ENCODE measurements around the gene SCN1B. TPM values are rescaled to one million over a fixed set of nuclear protein-coding genes. Genes with fewer than 3 reads are reported as not detected.

The SCN1B gene
- total RNA-seq, 4 donors from 2014 or later = 0.26 to 5.9 (median 1.2) TPM; not detected in 1

GRCh38 chr19:35040826-35041547 lies 10.7 kb downstream of the SCN1B start:
- WGBS, 2 donors = 15 to 26% methylated on average over 10 to 12 of the region's 36 CpGs
- DNase-seq = peak; percentile 48
- TF ChIP-seq CTCF (IDR thresholded peaks at IDR 0.05) (no peak), POLR2A (IDR thresholded peaks at IDR 0.05) (no peak)
- no peaks in the 10 kb centered on the region for H3K36me3 ChIP-seq
- intact Hi-C loops (cut with DNase I) = no loop called here
- H3K27me3 ChIP-seq = peaks cover 0 to 52% (median 0%) of the 10 kb centered on the region in 4 donors
- H3K4me3 ChIP-seq = peak overlapping the region in 3 of 4 donors; percentile 7 to 52 (median 27)
- no peaks in the 10 kb centered on the region for H3K9me3 ChIP-seq
- peaks cover 25 to 49% (median 28%) of the 10 kb centered on the region in 3 donors for H3K4me1 ChIP-seq
- H3K27ac ChIP-seq = peak overlapping the region in 3 of 4 donors; percentile 54 to 88 (median 70)

GRCh38 chr19:35041548-35042055 lies 11.3 kb downstream of the SCN1B start, which contains the start of gene HPN:
TSS of gene HPN (plus strand) at chr19:35041721. CDS start at chr19:35042507, 786 bp downstream.
- intact Hi-C loops (cut with DNase I) = no loop called here
- no peak for DNase-seq
- peak within 1 kb of the TSS in 3 of 4 donors; percentile 7 to 52 (median 27) for H3K4me3 ChIP-seq
- peak within 1 kb of the TSS in 3 of 4 donors; percentile 56 to 88 (median 70) for H3K27ac ChIP-seq
- no peaks in the 10 kb centered on the region for H3K36me3 ChIP-seq
- WGBS, 2 donors = 36 to 58% methylated on average over 2 to 14 of the region's 19 CpGs
- peaks cover 0 to 52% (median 0%) of the 10 kb centered on the region in 4 donors for H3K27me3 ChIP-seq
- H3K9me3 ChIP-seq = no peaks in the 10 kb centered on the region
- H3K4me1 ChIP-seq = peaks cover 25 to 49% (median 28%) of the 10 kb centered on the region in 3 donors
- no peak for TF ChIP-seq CTCF (IDR thresholded peaks at IDR 0.05)
- no peak for TF ChIP-seq POLR2A (IDR thresholded peaks at IDR 0.05)

GRCh38 chr19:35042056-35042730 lies 11.9 kb downstream of the SCN1B start:
- intact Hi-C loops (cut with DNase I) = no loop called here
- no peak overlapping the region for H3K4me3 ChIP-seq
- DNase-seq = no peak
- TF ChIP-seq CTCF (IDR thresholded peaks at IDR 0.05) (no peak), POLR2A (IDR thresholded peaks at IDR 0.05) (no peak)
- WGBS, 2 donors = 78 to 84% methylated on average over 8 to 9 of the region's 14 CpGs
- H3K27me3 ChIP-seq = peaks cover 0 to 52% (median 0%) of the 10 kb centered on the region in 4 donors
- peak overlapping the region in 3 of 4 donors; percentile 54 to 88 (median 70) for H3K27ac ChIP-seq
- H3K9me3 ChIP-seq = no peaks in the 10 kb centered on the region
- H3K36me3 ChIP-seq = no peaks in the 10 kb centered on the region
- peaks cover 25 to 49% (median 28%) of the 10 kb centered on the region in 3 donors for H3K4me1 ChIP-seq

- DNase-seq = no peak
- H3K4me3 ChIP-seq = no peak overlapping the region
- H3K27ac ChIP-seq = no peak overlapping the region
- TF ChIP-seq CTCF (IDR thresholded peaks at IDR 0.05) = no peak
- TF ChIP-seq POLR2A (IDR thresholded peaks at IDR 0.05) = no peak
- peaks cover 0 to 52% (median 0%) of the 10 kb centered on the region in 4 donors for H3K27me3 ChIP-seq
- peaks cover 25 to 41% (median 25%) of the 10 kb centered on the region in 3 donors for H3K4me1 ChIP-seq
- H3K36me3 ChIP-seq = no peaks in the 10 kb centered on the region
- WGBS, 2 donors = 66 to 76% methylated on average over 10 of the region's 14 CpGs
- intact Hi-C loops (cut with DNase I) = no loop called here
- no peaks in the 10 kb centered on the region for H3K9me3 ChIP-seq
Observed at GRCh38 chr19:35042954-35043604, 12.8 kb downstream of the SCN1B start.
